ENCODE results near the gene AIMP2. TPM values are rescaled to one million over a fixed set of nuclear protein-coding genes. Genes with fewer than 3 reads are reported as not detected.

Gene AIMP2
- total RNA-seq: 37.6 TPM

GRCh38 chr7:6008668-6009611 lies at the start of gene AIMP2, which contains the start of gene PMS2:
TSS of gene AIMP2 (plus strand) at chr7:6009272. CDS start at chr7:6009364, 92 bp downstream.
TSS of gene PMS2 (minus strand) at chr7:6009049. CDS start at chr7:6009019, 30 bp downstream.

GRCh38 chr7:5970347-5970911 lies 38.6 kb upstream of the AIMP2 start, which contains the start of gene RSPH10B:
TSS of gene RSPH10B (minus strand) at chr7:5970689. CDS start at chr7:5967116, 3,573 bp downstream.

GRCh38 chr7:6030988-6031387 lies 21.9 kb downstream of the AIMP2 start, which contains the start of gene ANKRD61:
TSS of gene ANKRD61 (plus strand) at chr7:6031376. CDS start at chr7:6031376, 0 bp downstream.

Small RNAs within 50 kb of the gene (small RNA-seq; reads per million reads assigned to genes)
- not detected for gene RF00019 (ENCODE audit: low replicate concordance)
- gene RNU6-218P (ENCODE audit: low replicate concordance): not detected
- gene SNORA80D (ENCODE audit: low replicate concordance): 0.58 reads per million, percentile 67 among the genes with 10 or more reads in this experiment

Other genes with a start within 250 kb of the AIMP2 start
- 40.5 TPM for gene RNF216, start 227.6 kb upstream of the AIMP2 start, total RNA-seq
- gene OCM, start 128.5 kb upstream of the AIMP2 start, total RNA-seq: not detected
- gene CCZ1, start 110.5 kb upstream of the AIMP2 start, total RNA-seq: 43.0 TPM
- 2.0 TPM for gene RSPH10B, start 38.6 kb upstream of the AIMP2 start, total RNA-seq
- gene PMS2, start 223 bp upstream of the AIMP2 start, total RNA-seq: 20.1 TPM
- not detected for gene ANKRD61, start 22.1 kb downstream of the AIMP2 start, total RNA-seq
- gene EIF2AK1, start 49.9 kb downstream of the AIMP2 start, total RNA-seq: 176 TPM
- 12.2 TPM for gene USP42, start 95.7 kb downstream of the AIMP2 start, total RNA-seq